ENCODE results near the gene RSPH6A. TPM values are rescaled to one million over a fixed set of nuclear protein-coding genes. Genes with fewer than 3 reads are reported as not detected.

The RSPH6A gene
- total RNA-seq, 2 donors from 2014 or later: 0.12 TPM; not detected in 1

DNA sequence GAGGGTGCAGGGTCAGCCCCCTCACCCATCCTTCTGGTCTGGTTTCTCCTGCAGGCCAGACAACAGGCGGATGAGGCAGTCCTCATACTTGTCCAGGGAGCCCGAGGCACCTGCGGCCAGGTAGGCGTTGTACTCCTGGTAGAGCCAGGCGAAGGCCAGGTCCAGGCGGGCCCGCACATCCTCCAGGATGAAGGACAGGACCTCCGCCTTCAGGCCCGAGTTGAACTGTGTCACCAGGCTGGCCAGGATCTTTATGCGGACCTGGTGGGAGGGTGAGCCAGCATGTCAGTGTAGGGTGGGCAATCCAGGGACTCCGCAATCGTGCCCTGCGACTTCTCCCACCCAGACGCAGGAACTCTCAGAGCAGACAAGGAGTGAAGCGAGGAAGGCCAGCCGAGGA lies 13.8 kb upstream of the RSPH6A start:
- Histone ChIP-seq H3K27ac (no peak overlapping the region), H3K4me1 (peaks cover 4% of the 10 kb centered on the region), H3K9me3 (no peaks in the 10 kb centered on the region), H3K36me3 (peaks cover 28% of the 10 kb centered on the region), H3K4me3 (no peak overlapping the region), H3K27me3 (no peaks in the 10 kb centered on the region), H3K9ac (ENCODE audit: low read depth in 2 of 2, low read length in 2 of 2) (no peak overlapping the region)
- no peak for DNase-seq
- intact Hi-C loops (cut with DNase I): no loop called here
- TF ChIP-seq, protein P1, sequence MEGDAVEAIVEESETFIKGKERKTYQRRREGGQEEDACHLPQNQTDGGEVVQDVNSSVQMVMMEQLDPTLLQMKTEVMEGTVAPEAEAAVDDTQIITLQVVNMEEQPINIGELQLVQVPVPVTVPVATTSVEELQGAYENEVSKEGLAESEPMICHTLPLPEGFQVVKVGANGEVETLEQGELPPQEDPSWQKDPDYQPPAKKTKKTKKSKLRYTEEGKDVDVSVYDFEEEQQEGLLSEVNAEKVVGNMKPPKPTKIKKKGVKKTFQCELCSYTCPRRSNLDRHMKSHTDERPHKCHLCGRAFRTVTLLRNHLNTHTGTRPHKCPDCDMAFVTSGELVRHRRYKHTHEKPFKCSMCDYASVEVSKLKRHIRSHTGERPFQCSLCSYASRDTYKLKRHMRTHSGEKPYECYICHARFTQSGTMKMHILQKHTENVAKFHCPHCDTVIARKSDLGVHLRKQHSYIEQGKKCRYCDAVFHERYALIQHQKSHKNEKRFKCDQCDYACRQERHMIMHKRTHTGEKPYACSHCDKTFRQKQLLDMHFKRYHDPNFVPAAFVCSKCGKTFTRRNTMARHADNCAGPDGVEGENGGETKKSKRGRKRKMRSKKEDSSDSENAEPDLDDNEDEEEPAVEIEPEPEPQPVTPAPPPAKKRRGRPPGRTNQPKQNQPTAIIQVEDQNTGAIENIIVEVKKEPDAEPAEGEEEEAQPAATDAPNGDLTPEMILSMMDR (IDR thresholded peaks at IDR 0.05): no peak

DNA sequence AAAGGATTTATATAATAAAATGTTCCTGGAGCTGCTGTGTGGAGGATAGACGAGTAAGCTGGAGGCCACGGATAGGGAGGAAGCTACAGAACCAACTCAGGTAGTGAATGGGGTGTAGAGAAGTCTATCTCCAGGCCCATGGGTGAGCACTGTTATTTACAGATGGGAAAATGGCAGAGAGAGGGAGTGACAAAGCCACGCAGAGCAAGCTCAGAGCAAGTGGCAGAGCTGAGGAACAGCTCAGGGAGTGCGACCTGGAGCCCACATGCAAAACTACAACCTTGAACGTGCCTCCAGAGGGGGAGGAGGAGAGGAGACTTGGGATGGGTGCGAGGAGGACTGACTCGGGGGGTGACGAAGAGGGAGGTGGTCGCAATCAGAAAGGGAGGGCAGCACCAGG lies 13.4 kb upstream of the RSPH6A start:
- no peak overlapping the region for H3K9ac ChIP-seq (ENCODE audit: low read depth in 2 of 2, low read length in 2 of 2)
- intact Hi-C loops (cut with DNase I): no loop called here

DNA sequence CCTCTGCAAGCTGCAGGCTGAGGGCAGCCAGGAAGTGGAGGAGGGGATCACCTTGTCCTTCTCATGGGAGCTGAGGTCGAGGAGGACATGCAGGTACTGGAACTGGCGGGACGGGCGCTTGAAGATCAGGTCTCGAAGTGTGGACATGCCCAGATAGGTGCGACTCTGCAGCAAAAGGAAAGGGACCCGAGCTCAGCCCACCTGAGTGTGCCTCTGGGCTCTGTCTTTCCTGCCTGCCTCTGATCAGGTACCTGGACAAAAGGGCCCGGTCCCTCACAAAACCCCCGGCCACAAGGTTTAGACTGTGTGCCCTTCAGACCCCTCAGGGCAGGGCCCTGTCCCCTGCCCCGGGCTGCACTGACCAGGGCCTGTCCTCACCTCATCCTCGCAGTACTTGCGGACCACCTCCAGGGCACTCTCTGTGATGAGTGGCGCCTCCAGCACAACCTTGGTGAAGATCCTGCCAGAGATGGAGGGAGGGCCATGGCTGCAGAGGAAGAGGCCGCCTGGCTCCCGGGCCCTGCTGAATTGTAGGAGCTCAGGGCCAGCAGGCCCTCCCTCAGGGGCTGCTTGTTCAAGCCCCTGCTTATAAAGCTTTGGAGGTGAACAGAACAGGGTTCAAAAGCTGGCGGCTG lies 12.5 kb upstream of the RSPH6A start:
- Histone ChIP-seq H3K9me3 (no peaks in the 10 kb centered on the region), H3K36me3 (peaks cover 23% of the 10 kb centered on the region), H3K9ac (ENCODE audit: low read depth in 2 of 2, low read length in 2 of 2) (no peak overlapping the region), H3K4me3 (no peak overlapping the region), H3K27ac (no peak overlapping the region), H3K4me1 (peaks cover 4% of the 10 kb centered on the region), H3K27me3 (no peaks in the 10 kb centered on the region)
- TF ChIP-seq, protein P1 (IDR thresholded peaks at IDR 0.05): no peak
- DNase-seq: no peak
- intact Hi-C loops (cut with DNase I): no loop called here

More for the DNA sequence above, 13.4 kb upstream of the RSPH6A start:
- Histone ChIP-seq H3K4me3 (no peak overlapping the region), H3K9me3 (no peaks in the 10 kb centered on the region), H3K36me3 (peaks cover 26% of the 10 kb centered on the region), H3K27me3 (no peaks in the 10 kb centered on the region), H3K4me1 (peaks cover 4% of the 10 kb centered on the region), H3K27ac (no peak overlapping the region)
- TF ChIP-seq, protein P1 (IDR thresholded peaks at IDR 0.05): no peak
- no peak for DNase-seq

DNA sequence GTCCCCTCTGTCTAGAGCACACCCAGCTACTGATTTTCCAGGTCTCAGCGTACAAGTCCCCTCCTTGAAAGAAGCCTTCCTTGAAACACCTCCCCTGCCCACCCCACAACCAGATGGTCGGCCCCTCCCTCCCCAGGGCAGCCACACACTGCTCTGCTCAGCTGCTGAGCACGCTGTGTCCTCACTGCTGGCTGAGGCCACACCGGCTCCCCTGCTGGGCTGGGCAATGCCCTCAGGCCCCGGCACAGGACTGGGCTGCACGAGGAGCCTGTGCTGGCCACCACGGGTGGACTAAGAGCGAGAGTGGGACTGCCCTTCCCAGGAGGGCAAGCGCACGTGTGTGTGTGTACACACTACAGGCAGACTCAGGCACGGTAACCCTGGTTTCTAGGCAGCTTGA lies 11.8 kb upstream of the RSPH6A start:
- Histone ChIP-seq H3K4me1 (peaks cover 4% of the 10 kb centered on the region), H3K27ac (no peak overlapping the region), H3K27me3 (no peaks in the 10 kb centered on the region), H3K36me3 (peaks cover 18% of the 10 kb centered on the region), H3K4me3 (no peak overlapping the region), H3K9ac (ENCODE audit: low read depth in 2 of 2, low read length in 2 of 2) (no peak overlapping the region), H3K9me3 (no peaks in the 10 kb centered on the region)
- intact Hi-C loops (cut with DNase I): no loop called here
- no peak for DNase-seq
- TF ChIP-seq, protein P1 (IDR thresholded peaks at IDR 0.05): no peak

DNA sequence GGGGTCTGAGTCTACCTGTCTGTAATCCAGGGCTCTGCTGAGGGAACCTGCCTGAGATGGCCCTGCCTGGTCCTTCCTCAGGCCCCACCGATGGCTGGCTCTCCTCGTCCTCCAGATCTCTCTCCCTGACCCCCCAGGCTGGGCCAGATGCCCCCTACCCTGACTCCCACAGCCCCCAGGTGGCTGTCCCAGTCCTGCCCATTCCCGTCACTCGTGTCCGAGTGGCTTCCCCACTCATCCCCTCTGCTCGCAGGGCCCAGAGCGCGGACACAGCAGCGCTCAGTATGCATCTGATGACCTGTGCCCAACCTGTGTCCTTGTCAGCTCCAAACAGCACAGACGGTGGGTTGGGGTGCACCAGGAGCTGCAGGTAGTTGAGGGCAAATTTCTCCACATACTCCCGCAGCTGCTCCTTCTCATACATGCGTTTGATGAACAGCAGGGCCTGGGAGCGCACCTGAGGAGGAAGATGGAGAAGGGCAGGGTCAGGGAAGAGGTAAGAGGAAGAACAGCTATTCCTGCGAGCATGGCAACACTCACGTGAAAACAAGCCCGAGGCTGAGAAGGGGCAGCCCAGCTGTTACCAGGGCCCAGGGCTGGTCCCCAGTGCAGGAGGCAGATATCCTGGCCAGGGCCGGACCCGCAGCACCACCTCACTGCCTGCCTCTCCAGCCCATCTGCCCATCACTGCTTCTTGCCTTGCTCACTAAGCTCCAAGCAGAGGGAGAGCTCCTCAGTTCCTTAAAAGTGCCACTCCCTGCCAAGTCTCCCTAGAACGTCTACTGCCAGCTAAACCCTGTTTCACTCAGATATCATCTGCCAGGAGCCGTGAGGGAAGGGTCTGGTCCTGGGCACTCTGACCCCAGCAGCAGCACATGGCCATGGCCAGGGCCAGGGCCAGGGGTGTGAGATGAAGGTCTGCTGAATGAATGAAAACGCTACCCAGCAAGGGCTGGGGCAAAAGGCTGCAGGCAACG lies 11.1 kb upstream of the RSPH6A start:
- no peaks in the 10 kb centered on the region for H3K27me3 ChIP-seq
- H3K9me3 ChIP-seq: no peaks in the 10 kb centered on the region
- peaks cover 15% of the 10 kb centered on the region for H3K36me3 ChIP-seq
- TF ChIP-seq, protein P1 (IDR thresholded peaks at IDR 0.05): no peak
- peaks cover 4% of the 10 kb centered on the region for H3K4me1 ChIP-seq
- intact Hi-C loops (cut with DNase I): no loop called here
- H3K27ac ChIP-seq: no peak overlapping the region
- no peak overlapping the region for H3K4me3 ChIP-seq
- H3K9ac ChIP-seq (ENCODE audit: low read depth in 2 of 2, low read length in 2 of 2): no peak overlapping the region
- no peak for DNase-seq

Measured in colonic mucosa (tissue), 4 donors.